Muscle layer of duodenum (tissue), 2 donors: ENCODE data around the gene FARS2.

Source experiments
- H3K27ac ChIP-seq: one replicate; pipeline ENCODE4 v1.7.0; 2013; ENCODE audit warnings: mild to moderate bottlenecking, low read length
- H3K27me3 ChIP-seq: one replicate; pipeline ENCODE4 v1.7.0; 2013; ENCODE audit warnings: low read depth, mild to moderate bottlenecking, control low read depth, low read length
- H3K36me3 ChIP-seq, 2 donors: one replicate each; pipeline ENCODE4 v1.7.0; 2013; ENCODE audit warnings: low read length in 2 of 2, control low read depth in 1 of 2, mild to moderate bottlenecking in 1 of 2; ENCODE audit not compliant: insufficient read depth in 2 of 2, control insufficient read depth in 1 of 2
- H3K4me1 ChIP-seq, 2 donors: one replicate each; pipeline ENCODE4 v1.7.0; 2013; ENCODE audit warnings: low read length in 2 of 2, mild to moderate bottlenecking in 2 of 2, control low read depth in 1 of 2, moderate library complexity in 1 of 2; ENCODE audit not compliant: insufficient read depth in 2 of 2, control insufficient read depth in 1 of 2
- H3K4me3 ChIP-seq, 2 donors: one replicate each; pipeline ENCODE4 v1.7.0; 2013; ENCODE audit warnings: low read length in 2 of 2, low read depth in 1 of 2, mild to moderate bottlenecking in 1 of 2
- H3K9me3 ChIP-seq, 2 donors: one replicate each; pipeline ENCODE4 v1.7.0; 2013; ENCODE audit warnings: low read length in 2 of 2, control low read depth in 1 of 2, mild to moderate bottlenecking in 1 of 2; ENCODE audit not compliant: control insufficient read depth in 1 of 2
- donor health status: healthy.

The FARS2 gene

DNA sequence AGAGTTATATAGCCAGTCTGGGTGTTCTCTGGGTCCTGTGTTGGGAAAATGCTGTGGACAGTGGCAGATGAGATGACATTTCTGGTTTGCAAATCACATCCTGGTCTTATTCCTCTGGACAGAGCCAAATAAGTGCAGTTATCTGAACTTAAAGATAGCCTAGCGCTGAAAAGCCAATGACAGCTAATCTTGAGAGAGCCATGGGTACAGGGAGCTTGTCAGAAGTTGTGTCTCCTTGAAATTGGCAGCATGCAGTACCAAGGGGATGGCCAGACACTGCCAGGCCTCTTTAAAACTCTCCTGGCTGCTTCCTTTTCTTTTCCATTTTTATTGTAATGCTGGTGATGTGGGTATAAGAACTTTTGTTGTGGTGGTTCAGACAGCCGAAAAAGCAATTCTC, 362.5 kb downstream of the FARS2 start:
- no peaks in the 10 kb centered on the region for H3K4me1 ChIP-seq
- H3K4me3 ChIP-seq, result no peak overlapping the region

DNA sequence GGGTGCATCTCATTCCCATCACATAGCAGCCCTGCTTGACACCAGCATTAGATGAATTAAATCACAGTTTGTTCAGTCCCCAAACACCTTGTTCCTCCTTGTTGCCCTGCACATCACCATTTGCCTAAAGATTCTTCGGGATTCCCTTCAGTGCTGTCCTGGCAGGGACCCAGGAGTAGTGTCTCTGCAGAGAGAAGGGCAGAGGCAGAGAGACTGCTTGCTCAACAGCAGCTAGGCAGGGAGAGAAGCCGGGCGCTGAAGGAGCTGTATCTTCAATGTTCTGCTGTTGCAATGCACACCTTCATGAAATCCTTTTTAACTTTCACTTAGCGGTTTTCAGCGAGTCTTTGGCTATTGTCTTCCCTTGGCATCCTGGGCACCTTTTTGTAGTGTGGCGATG, 362.9 kb downstream of the FARS2 start:
- no peak overlapping the region for H3K4me3 ChIP-seq
- H3K9me3 ChIP-seq, result no peaks in the 10 kb centered on the region
- no peaks in the 10 kb centered on the region for H3K4me1 ChIP-seq
- H3K27me3 ChIP-seq, result no peaks in the 10 kb centered on the region
- no peaks in the 10 kb centered on the region for H3K36me3 ChIP-seq
- H3K27ac ChIP-seq, result no peak overlapping the region

More for the DNA sequence above, 362.5 kb downstream of the FARS2 start:
- H3K27ac ChIP-seq, result no peak overlapping the region
- no peaks in the 10 kb centered on the region for H3K36me3 ChIP-seq
- no peaks in the 10 kb centered on the region for H3K9me3 ChIP-seq
- no peaks in the 10 kb centered on the region for H3K27me3 ChIP-seq

DNA sequence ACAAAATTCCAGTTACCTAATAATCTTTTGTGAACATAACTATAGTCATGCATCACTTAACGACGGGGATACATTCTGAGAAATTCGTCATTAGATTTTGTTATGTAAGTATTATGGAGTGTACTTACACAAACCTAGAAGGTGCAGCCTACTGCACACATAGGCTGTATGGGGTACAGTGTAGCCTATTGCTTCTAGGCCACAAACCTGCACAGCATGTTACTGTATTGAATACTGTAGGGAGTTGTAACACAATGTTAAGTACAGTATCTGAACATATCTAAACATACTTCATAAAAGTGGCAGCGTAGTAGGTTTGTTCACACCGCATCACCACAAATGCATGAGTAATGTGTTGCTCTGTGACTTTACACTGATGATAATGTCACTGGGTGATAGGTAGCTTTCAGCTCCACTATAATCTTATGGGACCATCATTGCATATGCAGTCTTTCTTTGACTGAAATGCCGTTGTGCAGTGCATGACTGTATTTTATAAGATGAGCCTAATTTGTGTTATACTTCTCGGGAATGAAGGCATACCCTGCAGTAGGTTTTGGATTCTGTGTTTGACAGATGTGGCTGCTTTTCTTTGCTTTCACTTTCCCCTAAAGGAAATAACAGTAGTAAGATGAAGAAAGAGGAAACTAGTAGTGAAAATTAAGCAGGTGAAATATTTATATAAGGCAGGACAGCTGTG, 365.6 kb downstream of the FARS2 start:
- Histone ChIP-seq H3K36me3 (no peaks in the 10 kb centered on the region), H3K4me1 (no peaks in the 10 kb centered on the region), H3K9me3 (no peaks in the 10 kb centered on the region), H3K4me3 (no peak overlapping the region), H3K27me3 (no peaks in the 10 kb centered on the region), H3K27ac (no peak overlapping the region)

DNA sequence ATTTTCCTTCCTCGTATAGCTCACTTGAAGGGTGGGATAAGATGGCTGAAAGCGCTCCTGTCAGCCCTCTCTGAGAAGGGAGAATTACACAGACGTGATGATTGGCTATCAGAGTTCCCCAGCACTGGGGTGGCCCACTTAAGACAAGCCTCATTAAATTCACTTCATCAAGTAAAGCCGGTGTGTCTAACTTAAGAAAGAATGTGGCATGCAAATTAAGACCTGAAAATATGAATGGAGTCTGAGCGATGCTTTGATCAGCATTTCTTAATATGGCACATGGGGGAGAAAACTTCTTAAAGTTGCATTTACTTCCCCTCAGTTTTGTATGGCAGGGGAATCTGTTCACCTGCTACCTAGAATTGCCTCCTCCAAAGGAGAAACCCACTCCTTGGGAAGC, 369.3 kb downstream of the FARS2 start:
- Histone ChIP-seq H3K27me3 (no peaks in the 10 kb centered on the region), H3K4me3 (no peak overlapping the region), H3K36me3 (no peaks in the 10 kb centered on the region), H3K9me3 (no peaks in the 10 kb centered on the region), H3K27ac (no peak overlapping the region), H3K4me1 (no peaks in the 10 kb centered on the region)

DNA sequence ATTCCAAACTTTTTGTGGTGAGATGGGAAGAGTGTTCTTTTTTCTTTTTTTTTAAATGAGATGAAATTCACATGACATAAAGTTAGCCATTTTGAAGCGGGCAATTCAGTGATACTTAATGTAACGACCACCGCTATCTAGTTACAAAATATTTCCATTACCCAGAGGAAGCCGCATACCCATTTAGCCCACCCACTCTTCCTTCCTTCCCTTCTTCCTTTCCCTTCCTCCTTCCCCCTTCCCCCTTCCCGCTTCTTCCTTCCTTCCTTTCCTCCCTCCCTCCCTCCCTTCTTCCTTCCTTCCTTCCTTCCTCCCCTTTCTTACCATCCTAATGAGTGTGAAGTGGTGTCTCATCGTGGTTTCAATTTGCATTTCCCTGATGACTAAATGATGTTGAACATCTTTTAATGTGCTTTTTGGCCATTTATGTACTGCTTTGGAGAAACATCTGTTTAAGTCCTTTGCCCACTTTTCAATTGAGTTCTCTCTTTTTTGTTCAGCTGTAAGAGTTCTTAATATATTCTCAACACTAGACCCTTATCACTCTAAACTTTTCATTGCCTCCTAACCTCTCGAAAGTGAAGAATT, 371.1 kb downstream of the FARS2 start:
- Histone ChIP-seq H3K36me3 (no peaks in the 10 kb centered on the region), H3K9me3 (no peaks in the 10 kb centered on the region), H3K27ac (no peak overlapping the region), H3K4me3 (no peak overlapping the region), H3K27me3 (no peaks in the 10 kb centered on the region), H3K4me1 (no peaks in the 10 kb centered on the region)

DNA sequence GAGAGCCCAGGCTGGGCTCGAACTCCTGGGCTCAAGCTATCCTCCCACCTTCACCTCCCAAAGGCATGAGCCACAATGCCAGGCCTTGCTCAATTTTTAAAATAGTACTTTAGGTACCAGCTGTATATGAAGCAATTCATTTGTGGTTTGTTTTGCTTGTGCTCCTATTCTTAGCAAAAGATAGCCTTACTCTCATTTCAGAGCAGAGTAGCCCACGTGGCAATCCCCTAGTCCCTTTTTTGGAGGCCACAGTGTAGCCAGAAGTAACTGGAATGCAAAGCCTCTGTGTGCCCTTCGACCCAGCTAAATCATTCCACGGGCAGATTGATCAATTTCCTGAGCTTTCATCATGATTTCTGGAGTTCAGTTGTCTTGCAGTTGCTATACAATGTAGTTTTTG, 373.2 kb downstream of the FARS2 start:
- Histone ChIP-seq H3K4me3 (no peak overlapping the region), H3K27me3 (no peaks in the 10 kb centered on the region), H3K27ac (no peak overlapping the region), H3K36me3 (no peaks in the 10 kb centered on the region), H3K4me1 (no peaks in the 10 kb centered on the region), H3K9me3 (no peaks in the 10 kb centered on the region)

DNA sequence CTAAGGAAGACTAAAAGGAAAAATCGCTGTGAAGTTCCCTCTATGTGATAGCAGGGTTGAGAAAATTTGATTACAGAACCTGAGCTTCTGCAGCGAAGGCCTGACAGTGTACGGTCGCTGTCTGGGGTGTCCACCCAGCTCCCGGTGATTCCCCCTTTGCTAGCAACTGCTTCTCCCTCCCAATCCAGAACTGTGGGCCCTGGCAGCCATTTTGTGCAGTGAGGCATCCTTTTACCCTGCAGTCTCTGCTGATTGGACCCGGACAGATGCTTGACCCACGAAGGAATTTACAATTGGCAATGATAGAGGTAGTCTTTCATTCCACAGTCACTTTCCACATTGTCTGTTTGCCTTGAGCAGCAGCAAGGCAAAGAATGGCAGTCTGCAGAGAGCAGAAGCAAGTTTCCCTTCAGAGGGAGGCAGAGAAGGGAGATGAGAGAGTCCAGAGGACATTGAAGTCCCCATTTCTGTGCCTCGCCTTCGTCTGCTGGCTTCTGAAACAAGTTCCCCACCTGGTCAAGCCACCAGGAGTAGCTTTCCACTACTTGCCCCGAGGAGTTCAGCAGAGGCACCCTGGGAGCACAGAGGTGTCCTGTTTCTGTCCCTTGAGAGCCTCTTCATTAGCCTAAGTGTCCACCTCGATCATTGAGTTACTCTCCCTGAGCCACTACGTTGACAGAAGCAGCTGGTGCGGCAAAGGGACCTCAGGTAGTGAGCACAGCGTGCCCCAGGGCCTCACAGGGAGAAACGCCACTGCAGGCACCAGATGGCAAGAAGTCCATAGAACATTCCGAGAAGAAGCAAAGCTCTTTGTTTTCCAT, 375.1 kb downstream of the FARS2 start:
- Histone ChIP-seq H3K4me1 (no peaks in the 10 kb centered on the region), H3K9me3 (peaks cover 0 to 12% of the 10 kb centered on the region in 2 donors), H3K4me3 (no peak overlapping the region), H3K27ac (no peak overlapping the region), H3K36me3 (peaks cover 0 to 8% of the 10 kb centered on the region in 2 donors), H3K27me3 (no peaks in the 10 kb centered on the region)

DNA sequence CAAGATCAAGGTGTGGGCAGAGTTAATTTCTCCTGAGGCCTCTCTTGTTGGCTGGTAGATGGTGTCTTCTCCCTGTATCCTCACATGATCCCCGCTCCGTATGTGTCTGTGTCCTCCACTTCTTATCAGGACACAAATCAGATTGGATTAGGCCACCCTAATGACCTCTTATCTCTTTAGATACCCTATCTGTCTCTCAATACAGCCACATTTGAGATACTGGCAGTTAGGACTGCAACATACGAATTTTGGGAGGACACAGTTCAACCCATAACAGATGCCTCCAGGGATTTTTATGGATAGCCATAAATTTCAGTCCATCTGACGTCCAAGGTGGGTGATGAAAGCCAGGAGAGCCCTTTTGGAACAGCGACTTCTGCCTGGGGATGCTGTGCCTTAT, 376.4 kb downstream of the FARS2 start:
- Histone ChIP-seq H3K9me3 (peaks cover 0 to 12% of the 10 kb centered on the region in 2 donors), H3K27me3 (no peaks in the 10 kb centered on the region), H3K36me3 (peaks cover 0 to 10% of the 10 kb centered on the region in 2 donors), H3K27ac (no peak overlapping the region), H3K4me1 (no peaks in the 10 kb centered on the region), H3K4me3 (no peak overlapping the region)

DNA sequence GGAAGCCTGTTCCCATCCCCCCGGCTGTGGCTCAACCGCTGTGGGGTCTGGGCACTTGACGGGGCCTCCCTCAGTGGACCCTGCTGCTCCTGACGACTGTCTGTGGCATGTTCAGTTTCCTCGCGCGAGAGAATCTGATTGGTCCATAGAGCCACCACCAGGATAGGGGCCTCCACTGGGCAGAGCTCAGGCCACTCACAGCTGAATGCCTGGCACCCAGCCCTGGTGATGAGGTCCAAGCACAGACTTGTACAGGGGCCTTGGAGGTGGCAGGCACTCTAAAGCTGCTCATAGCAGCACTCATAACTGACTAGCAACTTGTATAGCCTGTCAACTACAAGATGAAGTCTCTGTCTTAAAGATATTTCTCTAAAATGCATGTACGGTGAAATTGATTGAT, 377.4 kb downstream of the FARS2 start:
- Histone ChIP-seq H3K27ac (no peak overlapping the region), H3K4me3 (no peak overlapping the region), H3K27me3 (no peaks in the 10 kb centered on the region)

DNA sequence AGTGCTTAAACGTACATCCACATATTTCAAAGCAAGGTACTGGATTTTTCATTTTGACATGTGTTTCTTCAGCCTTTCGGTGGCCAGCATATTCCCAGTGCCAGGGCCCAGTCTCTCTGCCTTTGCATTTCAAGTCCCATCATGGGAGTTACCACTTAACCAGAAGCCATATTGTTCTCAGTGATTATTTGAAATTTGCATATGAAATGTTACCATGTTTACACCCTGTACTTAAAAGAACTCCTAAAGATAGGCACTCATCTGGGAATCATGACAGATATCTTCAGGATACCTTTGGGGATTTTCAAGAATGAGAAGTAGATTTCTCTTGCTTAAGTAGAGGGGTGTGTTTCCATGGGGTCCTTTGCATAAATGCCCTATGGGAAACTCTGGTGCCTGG, 377.9 kb downstream of the FARS2 start:
- H3K4me1 ChIP-seq, result no peaks in the 10 kb centered on the region
- H3K9me3 ChIP-seq, result peaks cover 0 to 12% of the 10 kb centered on the region in 2 donors
- H3K27me3 ChIP-seq, result no peaks in the 10 kb centered on the region
- H3K27ac ChIP-seq, result no peak overlapping the region
- H3K36me3 ChIP-seq, result peaks cover 0 to 11% of the 10 kb centered on the region in 2 donors
- H3K4me3 ChIP-seq, result no peak overlapping the region

More for the DNA sequence above, 377.4 kb downstream of the FARS2 start:
- peaks cover 0 to 12% of the 10 kb centered on the region in 2 donors for H3K9me3 ChIP-seq
- H3K36me3 ChIP-seq, result peaks cover 0 to 11% of the 10 kb centered on the region in 2 donors
- H3K4me1 ChIP-seq, result no peaks in the 10 kb centered on the region

DNA sequence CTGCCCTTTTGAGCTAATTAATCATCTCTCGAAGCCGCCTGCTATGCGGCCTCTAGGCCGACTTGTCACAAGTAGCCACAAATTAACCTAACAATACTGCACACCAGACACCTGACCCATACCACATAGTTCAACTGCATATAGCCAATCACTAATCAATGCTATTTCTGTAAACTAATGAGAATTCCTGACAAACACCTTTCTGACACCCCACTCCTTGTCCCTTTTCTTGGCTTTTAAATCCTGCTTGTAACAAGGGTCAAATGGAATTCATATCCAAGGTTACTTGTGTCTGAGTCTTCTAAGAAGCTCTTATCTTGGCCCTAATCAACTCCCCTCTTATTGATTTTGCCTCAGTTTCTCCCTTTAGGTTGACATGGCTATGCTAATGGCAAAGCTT, 379.3 kb downstream of the FARS2 start:
- Histone ChIP-seq H3K27ac (no peak overlapping the region), H3K9me3 (peaks cover 0 to 12% of the 10 kb centered on the region in 2 donors), H3K36me3 (peaks cover 0 to 11% of the 10 kb centered on the region in 2 donors), H3K4me3 (no peak overlapping the region), H3K4me1 (no peaks in the 10 kb centered on the region), H3K27me3 (no peaks in the 10 kb centered on the region)
